ENCODE measurements around the gene RBM38. TPM values are rescaled to one million over a fixed set of nuclear protein-coding genes. Genes with fewer than 3 reads are reported as not detected.

RBM38 gene
- total and polyA plus RNA-seq, 12 donors = 3.0 to 30.9 (median 14.1) TPM

DNA sequence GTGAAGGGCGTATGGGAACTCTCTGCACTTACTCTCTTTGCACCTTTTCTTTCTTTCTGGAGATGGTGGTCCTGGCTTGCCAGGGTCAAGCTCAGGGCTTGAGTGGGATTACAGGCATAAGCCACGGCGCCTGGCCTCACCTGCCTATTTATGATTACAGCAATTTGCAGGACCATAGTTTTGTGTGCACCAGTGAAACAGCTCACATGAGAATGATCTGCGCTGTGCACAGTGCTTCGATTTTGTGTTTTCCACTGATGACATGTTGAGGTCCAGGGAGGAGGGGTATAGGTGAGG is 40.3 kb downstream of the RBM38 start:
- peaks cover 2 to 6% of the 10 kb centered on the region in 2 donors for H3K4me1 ChIP-seq (replicated peaks in 1 of 2)
- intact Hi-C loops (cut with DNase I) = no loop called here
- WGBS, 4 donors = 79 to 95% (median 89%) methylated on average over 4 to 5 of the region's 5 CpGs

GRCh38 chr20:57432480-57432861 is 41.3 kb downstream of the RBM38 start:
- Histone ChIP-seq H3K4me1 (replicated peaks in 1 of 2) (peaks cover 2 to 6% of the 10 kb centered on the region in 2 donors), H3K36me3 (replicated peaks in 1 of 2) (no peaks in the 10 kb centered on the region), H3K27me3 (no peaks in the 10 kb centered on the region), H3K9me3 (replicated peaks in 1 of 3) (no peaks in the 10 kb centered on the region), H3K27ac (peak overlapping the region in 1 of 5 donors; percentile 29), H3K4me3 (no peak overlapping the region)
- intact Hi-C loops (cut with DNase I) = no loop called here
- 83 to 90% (median 86%) methylated on average over 6 to 7 of the region's 7 CpGs for WGBS, 4 donors
- TF ChIP-seq, protein P1, sequence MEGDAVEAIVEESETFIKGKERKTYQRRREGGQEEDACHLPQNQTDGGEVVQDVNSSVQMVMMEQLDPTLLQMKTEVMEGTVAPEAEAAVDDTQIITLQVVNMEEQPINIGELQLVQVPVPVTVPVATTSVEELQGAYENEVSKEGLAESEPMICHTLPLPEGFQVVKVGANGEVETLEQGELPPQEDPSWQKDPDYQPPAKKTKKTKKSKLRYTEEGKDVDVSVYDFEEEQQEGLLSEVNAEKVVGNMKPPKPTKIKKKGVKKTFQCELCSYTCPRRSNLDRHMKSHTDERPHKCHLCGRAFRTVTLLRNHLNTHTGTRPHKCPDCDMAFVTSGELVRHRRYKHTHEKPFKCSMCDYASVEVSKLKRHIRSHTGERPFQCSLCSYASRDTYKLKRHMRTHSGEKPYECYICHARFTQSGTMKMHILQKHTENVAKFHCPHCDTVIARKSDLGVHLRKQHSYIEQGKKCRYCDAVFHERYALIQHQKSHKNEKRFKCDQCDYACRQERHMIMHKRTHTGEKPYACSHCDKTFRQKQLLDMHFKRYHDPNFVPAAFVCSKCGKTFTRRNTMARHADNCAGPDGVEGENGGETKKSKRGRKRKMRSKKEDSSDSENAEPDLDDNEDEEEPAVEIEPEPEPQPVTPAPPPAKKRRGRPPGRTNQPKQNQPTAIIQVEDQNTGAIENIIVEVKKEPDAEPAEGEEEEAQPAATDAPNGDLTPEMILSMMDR (IDR thresholded peaks at IDR 0.05) = no peak
- no peak for TF ChIP-seq POLR2A (IDR thresholded peaks at IDR 0.05)
- DNase-seq = no peak

More for the DNA sequence above, 40.3 kb downstream of the RBM38 start:
- Histone ChIP-seq H3K27me3 (no peaks in the 10 kb centered on the region), H3K4me3 (no peak overlapping the region), H3K27ac (no peak overlapping the region), H3K9me3 (replicated peaks in 1 of 3) (no peaks in the 10 kb centered on the region), H3K36me3 (replicated peaks in 1 of 2) (no peaks in the 10 kb centered on the region)
- no peak for TF ChIP-seq POLR2A (IDR thresholded peaks at IDR 0.05)
- TF ChIP-seq, protein P1 (IDR thresholded peaks at IDR 0.05) = no peak
- no peak for DNase-seq

DNA sequence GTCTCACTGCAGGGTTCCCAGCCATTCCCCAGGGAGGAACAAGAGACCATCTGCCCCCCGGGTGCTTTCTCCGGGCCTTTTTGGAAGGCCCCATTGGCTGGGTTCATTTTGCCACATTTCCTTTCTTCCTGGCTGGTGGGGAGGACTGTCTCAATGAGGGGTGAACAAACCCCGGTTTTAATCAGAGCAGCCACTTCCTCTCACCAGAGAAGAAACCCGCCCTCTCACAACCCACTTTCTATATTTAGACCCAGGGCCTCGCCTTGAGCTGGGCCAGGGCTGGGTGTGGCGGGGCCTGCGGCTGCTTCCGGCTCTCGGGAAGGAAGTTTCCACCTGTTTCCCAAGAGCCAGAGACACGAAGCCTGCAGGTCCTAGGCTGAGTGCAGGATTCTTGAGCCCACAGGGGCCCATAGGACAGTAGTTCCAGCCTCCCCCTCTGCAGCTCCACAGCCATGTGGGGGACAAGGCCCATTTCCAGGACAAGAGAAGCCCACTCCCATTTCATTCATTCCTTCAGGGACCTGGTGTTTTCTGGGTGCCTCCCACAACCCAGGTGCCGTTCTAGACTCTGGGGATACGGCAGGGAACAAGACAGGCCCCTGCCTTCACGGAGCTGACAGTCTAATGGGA is 41.8 kb downstream of the RBM38 start:
- H3K27ac ChIP-seq = peak overlapping the region in 1 of 5 donors; percentile 29
- TF ChIP-seq, protein P1 (IDR thresholded peaks at IDR 0.05) = no peak
- H3K36me3 ChIP-seq (replicated peaks in 1 of 2) = no peaks in the 10 kb centered on the region
- 46 to 53% (median 52%) methylated on average over 12 to 13 of the region's 13 CpGs for WGBS, 4 donors
- peaks cover 2 to 6% of the 10 kb centered on the region in 2 donors for H3K4me1 ChIP-seq (replicated peaks in 1 of 2)
- DNase-seq = peak in 3 of 7 donors; percentile 42 to 69 (median 52)
- no peaks in the 10 kb centered on the region for H3K9me3 ChIP-seq (replicated peaks in 1 of 3)
- no peaks in the 10 kb centered on the region for H3K27me3 ChIP-seq
- H3K4me3 ChIP-seq = no peak overlapping the region
- intact Hi-C loops (cut with DNase I) = no loop called here

GRCh38 chr20:57433657-57434389 is 42.6 kb downstream of the RBM38 start:
- intact Hi-C loops (cut with DNase I) = no loop called here
- DNase-seq = no peak
- Histone ChIP-seq H3K36me3 (replicated peaks in 1 of 2) (no peaks in the 10 kb centered on the region), H3K27ac (no peak overlapping the region), H3K4me3 (no peak overlapping the region), H3K27me3 (no peaks in the 10 kb centered on the region), H3K4me1 (replicated peaks in 1 of 2) (peaks cover 0 to 2% of the 10 kb centered on the region in 2 donors), H3K9me3 (replicated peaks in 1 of 3) (no peaks in the 10 kb centered on the region)
- 77 to 93% (median 92%) methylated on average over 13 to 14 of the region's 14 CpGs for WGBS, 4 donors
- TF ChIP-seq, protein P1 (IDR thresholded peaks at IDR 0.05) = no peak
- TF ChIP-seq POLR2A (IDR thresholded peaks at IDR 0.05) = no peak

All from adrenal gland (tissue), 12 donors.